HG03460 (cell line): ENCODE measurements around the gene PRDM10.
"Not testable (repeated sequence)": the region's sequence is repeated elsewhere in the genome, so short reads cannot be mapped to it uniquely, and the experiment has no call there.

Experiments used
- ATAC-seq: cut with Tn5 transposase; IDR thresholded peaks from one replicate; pipeline ENCODE4 v1.9.1; 2021; ENCODE audit not compliant: unreplicated experiment

The PRDM10 gene

DNA sequence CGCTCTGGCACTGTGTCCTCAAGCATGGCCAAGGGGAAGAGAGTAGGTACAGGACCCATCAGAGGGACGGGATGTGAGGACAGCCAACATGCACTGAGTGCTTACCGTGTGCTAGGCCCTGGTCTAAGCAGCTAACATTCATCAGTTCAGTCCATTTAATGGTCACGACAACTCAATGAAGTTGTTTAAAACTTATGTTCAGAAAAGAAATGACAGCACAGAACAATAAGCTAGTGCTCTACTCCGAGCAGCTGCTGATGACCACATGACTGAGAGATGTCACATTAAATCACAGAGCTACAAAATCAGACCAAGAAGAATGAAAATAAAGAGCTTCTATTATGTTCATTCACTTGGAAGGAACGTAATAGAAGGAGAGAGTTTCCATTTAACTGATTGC, 26.3 kb downstream of the PRDM10 start:
- ATAC-seq: no peak

DNA sequence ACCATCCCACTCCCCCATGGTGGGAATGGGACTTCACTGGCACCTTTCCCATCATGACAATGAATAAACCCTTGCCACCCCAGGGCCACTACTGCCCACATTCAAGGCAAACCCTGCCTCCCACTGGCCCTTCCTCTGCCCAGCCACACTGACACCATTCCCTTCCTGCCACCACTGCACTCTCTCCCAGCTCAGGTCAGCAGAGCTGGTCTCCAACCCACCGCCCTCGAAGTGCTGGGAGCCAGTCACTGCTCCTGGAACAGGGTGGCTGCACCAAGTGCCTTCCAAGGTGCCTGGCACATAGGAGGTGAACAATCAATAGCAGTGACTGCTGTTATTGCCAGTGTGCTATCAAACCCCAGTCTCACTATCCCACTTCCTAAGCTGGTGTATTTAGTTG, 27.1 kb downstream of the PRDM10 start:
- ATAC-seq: no peak

DNA sequence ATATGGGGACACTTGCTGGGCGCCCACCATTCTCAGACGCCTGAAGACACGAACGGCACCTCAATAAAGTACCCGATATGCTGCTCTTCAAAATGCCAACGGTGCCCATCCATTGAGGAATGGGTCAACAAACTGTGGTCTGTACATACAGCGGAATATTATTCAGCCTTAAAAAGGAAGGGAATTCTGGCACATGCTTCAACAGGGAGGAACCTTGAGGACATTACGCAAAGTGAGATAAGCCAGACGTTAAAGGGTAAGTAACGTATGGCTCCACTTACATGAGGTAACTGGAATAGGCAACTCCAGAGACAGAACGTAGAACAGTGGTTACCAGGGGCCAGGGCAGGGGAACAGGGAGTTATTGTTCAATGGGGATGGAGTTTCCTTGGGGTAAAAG, 28.0 kb downstream of the PRDM10 start:
- no peak for ATAC-seq

DNA sequence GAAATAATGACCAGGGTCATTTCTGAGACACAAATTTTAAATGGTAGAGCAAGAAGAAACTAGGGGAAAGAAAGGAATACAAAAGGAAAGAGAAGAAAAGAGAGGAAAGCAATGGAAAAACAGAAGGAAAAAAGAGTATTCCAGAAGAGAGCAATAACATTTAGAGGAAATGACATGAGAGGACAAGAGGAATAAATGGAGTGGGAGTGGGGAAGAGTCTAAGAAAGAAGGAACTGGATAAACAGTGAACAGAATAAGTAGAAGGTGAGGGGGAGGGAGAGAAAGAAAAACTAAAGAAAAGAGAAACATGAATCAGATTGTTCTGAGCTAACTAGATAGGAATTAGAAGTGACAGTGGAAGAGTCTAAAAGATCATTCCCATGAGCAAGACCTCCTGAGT, 28.4 kb downstream of the PRDM10 start:
- no peak for ATAC-seq

DNA sequence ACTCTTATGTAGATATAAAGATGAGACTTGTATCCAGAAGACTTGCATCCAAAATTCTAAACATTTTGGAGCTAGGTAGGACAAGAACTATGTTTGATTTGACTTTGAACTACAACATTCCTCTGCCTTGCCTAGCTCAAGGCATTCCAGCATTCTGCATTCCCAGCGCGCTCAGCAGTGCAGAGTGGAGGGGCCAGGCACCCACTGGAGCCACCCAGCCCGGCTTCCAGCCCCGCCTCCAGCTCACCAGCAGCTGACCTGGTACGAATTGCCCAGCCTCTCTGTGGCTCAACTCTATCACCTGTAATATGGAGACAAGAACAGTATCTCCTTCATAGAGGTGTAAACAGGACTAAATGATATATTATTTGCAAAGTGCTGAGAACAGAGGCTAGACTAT, 28.8 kb downstream of the PRDM10 start:
- ATAC-seq: no peak

DNA sequence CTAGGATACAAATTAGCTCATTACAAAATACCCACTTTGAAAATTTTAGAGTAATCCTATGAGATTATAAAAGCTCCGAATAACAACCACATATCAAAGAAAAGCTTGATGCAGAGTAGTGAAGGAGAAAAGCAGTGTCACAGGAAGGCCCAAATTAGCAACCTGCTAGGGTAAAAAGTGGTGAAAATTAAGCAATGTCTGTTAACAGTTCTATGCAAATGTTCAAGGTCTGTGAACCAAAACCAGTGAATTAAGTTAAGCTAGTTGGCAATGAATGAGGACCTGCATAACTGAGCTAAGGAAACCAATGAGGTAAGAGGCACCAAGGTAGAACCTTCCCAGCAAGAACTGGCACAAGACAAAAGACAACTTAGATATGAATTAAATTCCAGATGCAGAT, 29.6 kb downstream of the PRDM10 start:
- ATAC-seq: peak; percentile 82

DNA sequence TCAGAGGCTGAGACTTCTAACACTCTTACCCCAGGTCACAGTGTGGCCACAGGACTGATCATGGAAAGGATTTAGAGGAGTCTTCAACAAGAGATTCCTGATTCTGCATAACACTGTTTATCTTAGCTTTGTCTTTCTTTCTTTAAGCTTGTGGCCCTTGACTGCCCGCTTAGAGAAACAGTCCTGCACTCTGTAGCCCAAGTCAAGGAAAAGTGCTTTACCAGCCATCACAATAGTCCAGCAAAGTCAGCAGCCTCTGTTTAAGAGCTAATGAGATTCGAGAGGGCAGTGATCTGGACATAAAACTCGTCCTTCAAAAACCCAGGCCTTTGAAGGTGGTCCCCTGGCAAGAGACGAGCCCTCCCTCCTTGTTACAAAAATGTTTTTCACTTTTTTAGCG, 30.0 kb downstream of the PRDM10 start:
- no peak for ATAC-seq

DNA sequence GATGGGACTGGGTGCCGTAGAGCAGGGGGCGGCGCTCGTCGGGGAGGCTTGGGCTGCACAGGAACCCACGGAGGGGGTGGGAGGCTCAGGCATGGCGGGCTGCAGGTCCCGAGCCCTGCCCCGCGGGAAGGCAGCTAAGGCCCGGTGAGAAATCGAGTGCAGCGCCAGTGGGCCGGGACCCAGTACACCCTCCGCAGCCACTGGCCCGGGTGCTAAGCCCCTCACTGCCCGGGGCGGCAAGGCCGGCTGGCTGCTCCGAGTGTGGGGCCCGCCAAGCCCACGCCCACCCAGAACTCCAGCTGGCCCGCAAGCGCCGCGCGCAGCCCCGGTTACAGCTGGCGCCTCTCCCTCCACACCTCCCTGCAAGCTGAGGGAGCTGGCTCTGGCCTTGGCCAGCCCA, 30.8 kb downstream of the PRDM10 start:
- ATAC-seq: not testable (repeated sequence)

DNA sequence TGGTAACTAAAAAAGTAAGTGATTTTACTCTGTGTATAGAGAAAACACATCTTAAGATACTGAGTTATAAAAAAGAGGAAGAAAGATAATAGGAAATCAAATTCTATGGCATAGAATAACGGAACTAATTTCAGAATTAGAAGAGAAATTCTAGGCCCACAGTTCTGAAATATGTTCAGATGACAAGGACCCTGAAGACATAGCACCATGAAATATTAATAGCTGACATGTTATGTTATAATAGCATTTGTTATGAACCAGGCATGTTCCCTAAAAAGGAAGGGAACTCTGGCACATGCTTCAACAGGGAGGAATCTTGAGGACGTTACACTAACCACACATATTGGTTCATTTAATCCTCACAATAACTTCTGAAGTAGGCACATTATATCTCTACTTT, 32.7 kb downstream of the PRDM10 start:
- ATAC-seq: no peak

DNA sequence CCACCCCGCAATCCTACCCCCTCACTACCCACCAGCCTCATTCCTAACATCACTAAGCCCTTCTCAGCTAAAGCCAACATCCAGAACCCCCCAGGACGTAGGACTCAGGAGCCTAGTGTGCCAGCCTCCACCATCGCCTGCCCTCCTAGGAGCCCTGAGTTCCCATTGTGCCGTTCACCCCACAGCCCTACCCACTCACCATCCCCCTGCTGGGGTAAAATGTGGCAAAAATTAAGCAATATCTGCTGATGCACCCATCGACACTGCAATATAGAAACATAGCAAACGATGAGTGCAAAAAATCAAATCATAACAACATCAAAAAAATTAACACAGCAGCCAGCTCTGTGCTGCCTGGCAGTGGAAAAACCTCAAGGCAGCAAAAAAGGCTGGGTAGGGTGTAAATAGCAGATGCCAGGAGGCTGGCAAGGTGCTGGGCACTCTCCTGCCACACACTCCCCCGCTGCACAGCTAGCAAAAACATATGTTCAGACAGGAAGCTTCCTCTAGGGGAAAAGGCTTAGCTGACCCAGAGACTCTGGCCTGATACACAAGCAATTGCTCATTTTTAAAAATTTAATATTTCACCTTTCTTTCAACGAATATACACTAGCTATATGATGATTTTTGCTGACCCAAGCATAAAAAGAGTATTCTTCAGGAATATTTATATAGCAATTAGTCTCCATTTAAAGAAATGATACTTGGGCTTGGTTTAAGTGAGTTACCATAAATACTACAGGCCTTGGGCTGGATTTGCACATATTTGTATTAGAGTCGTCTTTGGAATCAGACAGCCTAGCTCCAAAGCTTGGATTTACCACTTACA, 33.8 kb downstream of the PRDM10 start:
- no peak for ATAC-seq

DNA sequence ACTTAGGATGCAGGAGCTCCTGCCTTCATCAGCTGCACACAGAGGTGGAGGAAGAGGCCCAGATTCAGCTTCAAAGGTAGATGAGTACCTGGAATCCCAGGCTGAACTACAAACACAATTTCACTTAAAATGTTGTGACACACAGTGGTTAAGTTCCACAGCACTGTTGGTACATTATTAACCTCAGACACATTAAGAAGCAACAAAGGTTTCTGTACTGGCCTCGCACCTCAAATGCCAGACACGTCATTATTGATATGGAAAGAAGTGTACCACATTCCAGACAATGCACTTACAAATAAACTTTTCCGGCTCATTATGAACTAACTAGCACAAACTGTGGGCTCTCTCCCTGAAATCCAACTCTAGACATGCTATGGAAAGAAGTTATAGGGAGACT, 34.6 kb downstream of the PRDM10 start:
- ATAC-seq: no peak

DNA sequence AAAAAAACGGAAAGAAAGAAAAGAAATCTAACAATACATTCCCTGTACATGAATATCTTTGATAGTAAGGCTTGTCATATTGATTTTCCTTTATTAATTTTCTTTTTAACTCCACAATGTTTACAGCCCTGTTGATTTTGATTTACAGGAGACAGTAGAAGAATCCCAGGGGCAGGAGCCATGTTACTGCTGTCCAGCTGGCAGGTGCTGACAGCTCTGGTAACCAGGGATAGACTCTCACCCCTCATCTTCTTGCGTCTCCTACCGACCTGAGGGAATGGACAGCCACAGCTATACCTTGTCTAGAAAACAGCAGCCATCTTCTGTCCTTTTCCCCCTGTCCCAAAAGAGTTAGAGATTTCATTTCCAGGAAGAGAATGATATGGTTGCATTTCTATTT, 37.4 kb downstream of the PRDM10 start:
- no peak for ATAC-seq

DNA sequence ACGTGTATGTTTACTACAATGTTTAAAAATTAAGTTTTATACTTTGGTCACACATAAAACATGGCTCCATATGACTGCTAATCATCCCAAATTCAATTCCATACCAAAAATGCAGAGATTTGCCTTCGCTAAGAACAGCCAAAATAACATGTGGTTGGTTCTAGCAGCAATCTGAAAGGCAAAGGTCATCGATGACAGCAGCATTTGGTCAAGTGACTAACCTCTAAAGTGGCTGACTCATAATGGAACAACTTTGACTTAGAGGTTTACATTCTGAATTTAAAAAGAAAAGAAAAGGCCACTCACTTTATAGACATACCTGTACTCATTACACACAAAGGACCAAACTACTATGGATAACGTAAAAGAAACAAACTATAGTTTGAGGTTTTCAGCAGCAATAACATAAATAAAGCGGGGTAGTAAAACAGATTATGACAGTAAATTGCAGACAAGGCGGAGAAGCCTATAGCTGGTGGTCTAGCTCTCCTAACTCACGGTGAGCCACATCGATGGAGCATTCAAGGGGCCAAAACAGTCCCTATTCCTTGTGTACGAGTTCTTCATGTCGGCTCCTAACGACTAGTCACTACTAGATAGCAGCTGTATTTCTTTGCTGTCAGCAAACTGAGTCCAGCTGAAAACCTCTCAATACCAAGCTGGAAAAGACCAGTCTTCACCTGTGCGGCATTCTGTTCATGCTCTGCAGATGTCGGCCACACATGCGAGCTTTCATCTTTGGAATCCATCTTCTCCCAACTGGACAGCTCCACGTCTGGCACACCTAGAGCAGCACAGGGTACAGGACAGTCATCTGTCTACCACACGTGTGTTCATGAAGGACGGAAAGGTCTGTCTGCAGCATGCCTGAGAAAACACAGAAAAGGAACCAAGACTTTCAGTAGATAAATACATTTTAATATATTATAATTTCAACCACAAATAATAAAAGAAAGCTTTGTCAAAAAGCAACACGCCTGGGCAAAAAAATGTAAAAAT, 42.1 kb downstream of the PRDM10 start:
- peak; percentile 89 for ATAC-seq

DNA sequence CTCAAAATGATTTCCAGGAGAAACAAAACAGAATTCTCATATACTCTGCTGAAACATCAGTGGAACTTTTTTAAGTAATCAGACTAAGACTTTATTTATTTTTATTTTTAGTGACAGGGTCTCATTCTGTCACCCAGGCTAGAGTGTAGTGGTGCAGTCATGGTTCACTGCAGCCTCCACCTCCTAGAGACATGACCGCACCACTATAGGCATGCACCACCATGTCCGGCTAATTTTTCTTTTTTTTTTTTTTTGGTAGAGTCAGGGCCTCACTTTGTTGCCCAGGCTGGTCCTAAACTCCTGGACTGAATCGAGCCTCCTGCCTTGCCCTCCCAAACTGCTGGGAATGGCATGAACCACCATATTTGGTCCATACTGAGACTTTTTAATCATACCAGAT, 42.9 kb downstream of the PRDM10 start:
- ATAC-seq: no peak

DNA sequence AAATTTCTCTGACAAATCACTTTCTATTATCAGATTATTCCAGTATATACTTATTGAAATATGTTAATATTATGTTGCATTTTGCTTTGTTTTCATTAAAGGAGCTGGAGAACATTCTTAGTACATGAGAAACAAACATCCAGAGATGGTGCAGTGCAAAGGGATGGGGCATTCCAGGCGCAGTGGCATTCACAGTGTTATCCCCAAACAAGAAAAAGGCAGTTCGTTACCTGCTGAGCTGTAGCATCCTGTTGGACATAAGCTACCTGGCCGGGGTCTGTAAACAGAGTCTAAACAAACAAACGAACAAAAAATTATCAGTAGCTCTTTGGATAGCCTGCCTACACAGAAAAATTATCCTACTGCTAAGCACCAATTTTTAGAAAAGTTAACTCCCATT, 47.4 kb downstream of the PRDM10 start:
- ATAC-seq: no peak

DNA sequence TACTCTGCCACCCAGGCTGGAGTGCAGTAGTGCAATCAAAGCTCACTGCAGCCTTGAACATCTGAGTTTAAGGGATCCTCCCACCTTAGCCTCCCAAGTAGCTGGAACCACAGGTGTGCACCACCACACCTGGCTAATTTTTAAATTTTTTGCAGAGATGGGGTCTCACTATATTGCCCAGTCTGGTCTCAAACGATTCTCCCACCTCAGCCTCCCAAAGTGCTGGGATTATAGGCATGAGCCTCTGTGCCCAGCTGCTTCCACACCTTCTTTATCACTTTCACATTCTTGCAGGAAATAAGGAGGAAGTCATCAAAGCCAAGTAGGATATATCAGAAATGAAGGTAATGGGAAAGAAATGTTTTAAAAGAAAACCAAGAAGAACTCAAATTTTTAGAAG, 47.9 kb downstream of the PRDM10 start:
- ATAC-seq: not testable (repeated sequence)

DNA sequence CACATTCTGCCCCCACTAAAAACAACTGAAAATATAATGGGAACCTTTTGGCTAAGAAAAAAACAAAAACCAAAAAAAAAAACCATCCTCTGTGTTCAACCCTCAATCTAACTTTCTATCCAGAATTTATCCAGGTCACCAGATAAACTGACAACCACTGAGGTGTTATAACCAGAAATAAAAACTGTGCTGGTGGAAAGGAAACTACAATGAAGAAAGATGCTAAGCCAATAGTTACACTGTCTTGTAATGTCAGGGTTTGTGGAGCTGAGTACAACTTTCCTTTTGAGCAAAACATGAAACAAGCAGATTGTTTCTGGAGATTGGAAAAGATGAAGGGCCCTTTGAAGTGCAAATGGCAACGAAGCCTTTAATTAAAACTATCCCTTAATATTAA, 50.8 kb downstream of the PRDM10 start:
- ATAC-seq: no peak

DNA sequence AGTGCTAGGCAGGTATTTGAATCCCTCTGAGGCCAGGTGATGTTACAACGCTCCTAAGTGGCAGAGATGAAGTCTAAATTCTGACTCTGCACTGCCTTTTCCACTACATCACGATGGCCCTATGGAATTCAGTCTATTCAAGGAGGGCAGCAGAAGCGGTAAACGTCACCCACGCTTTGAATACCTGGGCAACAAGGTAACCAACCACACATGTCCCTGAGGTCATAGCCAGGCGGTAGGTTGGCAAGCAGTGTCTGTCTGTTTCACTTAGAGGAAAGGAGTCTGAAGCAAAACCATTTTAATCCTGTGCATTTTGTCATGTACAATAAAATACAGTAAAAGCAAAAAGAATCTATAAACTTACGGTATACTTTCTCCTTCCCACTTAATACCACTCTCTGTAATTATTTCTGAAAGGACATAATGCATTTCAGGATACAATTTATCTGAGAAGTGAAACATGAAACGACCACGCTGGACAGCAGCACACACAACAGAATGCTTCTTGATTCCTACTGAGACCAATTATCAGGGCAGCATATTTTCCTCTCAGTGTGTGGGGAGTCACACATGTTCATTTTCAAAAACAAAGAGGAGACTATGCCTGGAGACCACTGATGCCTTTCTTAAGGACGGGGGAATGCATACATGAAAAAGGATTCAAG, 51.3 kb downstream of the PRDM10 start:
- ATAC-seq: no peak

DNA sequence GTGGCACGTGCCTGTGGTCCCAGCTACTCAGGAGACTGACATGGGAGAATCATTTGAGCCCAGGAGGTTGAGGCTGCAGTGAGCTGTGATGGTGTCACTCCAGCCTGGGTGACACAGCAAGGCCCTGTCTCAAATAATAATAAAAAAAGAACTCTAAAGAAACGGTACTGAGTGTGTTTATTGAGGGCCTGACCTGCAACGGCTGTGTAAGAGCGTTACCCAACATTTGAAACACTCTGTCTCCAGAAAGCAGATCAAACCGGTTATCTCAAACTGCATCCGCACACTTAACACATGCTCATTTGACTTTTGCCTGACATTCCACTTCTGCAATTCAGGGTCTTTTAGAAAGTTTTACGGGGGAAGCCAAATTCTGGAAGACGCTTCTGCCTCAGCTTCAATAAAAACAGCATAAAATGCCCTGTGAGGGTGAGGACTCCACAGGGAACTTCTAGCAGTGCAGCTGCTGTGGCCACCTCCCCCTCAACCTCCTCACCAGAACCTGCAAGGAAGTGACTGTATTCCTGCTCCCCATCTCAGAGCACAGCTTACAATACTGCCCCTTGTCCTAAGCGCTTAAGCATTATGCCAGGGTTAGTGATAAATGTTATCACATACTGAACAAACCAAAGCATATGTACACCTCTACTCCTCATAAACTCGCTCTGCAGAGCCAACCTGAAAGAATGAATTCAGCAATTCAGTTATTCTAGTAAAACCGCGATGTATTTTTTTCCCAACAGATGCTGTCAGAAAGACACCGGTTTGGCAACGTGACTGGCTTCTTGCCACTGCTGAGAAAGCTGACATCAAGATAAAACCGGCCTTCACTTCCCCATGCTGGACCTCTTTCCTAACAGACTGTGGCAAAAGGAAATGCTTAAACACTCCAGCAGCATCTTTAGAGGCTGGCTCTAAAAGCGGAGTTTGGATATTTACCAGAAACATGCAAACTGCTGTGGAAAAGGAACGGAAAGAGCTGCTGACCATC, 52.2 kb downstream of the PRDM10 start:
- no peak for ATAC-seq

DNA sequence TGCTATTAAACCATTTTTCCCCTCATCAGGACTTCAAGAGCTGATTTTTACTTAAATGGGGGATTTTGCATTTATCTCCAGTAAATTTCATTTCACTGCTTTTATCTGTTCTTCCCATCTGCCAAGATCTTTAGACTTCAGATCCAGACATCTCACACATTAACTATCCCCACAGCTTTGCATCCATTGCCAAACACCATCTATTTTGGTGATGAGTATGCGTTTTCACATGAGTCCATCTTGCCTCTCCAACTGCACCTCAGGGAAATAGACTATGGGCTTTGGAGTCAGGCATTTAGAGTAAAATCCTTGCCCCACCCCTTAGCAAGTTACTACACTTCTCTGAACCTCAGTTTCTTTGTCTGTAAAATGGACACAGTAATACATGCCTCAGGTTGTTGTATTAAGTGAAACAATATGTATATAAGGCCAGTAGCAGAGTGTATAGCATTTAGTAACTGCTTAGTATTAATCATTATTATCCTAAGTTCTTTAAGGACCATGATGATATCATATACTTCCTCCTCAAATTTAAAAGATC, 53.6 kb downstream of the PRDM10 start:
- ATAC-seq: no peak
